GM18858 (cell line): ENCODE measurements around the gene SFT2D1.

ENCODE experiments used
- ATAC-seq: cut with Tn5 transposase; IDR thresholded peaks from one replicate; pipeline ENCODE4 v1.9.1; 2021; ENCODE audit not compliant: unreplicated experiment

Gene SFT2D1

GRCh38 chr6:166278579-166279392, 63.6 kb downstream of the SFT2D1 start:
- ATAC-seq = no peak

GRCh38 chr6:166277892-166278578, 64.3 kb downstream of the SFT2D1 start:
- ATAC-seq = no peak

GRCh38 chr6:166277018-166277417, 65.3 kb downstream of the SFT2D1 start:
- no peak for ATAC-seq

- ATAC-seq = peak; percentile 69
These were observed 66.6 kb downstream of the SFT2D1 start for GRCh38 chr6:166275714-166276166.

- no peak for ATAC-seq
These were observed 67.5 kb downstream of the SFT2D1 start for GRCh38 chr6:166274739-166275370.

- no peak for ATAC-seq
These were observed 68.2 kb downstream of the SFT2D1 start for GRCh38 chr6:166274163-166274562.

- ATAC-seq = no peak
These were observed 71.0 kb downstream of the SFT2D1 start for GRCh38 chr6:166271376-166271765.

- ATAC-seq = no peak
These were observed 71.5 kb downstream of the SFT2D1 start for GRCh38 chr6:166270706-166271375.
